HG03571 (cell line): ENCODE measurements around the gene ELMO1.

ENCODE experiments used
- ATAC-seq: cut with Tn5 transposase; IDR thresholded peaks from one replicate; pipeline ENCODE4 v1.9.1; 2021; ENCODE audit not compliant: unreplicated experiment

The ELMO1 gene

DNA sequence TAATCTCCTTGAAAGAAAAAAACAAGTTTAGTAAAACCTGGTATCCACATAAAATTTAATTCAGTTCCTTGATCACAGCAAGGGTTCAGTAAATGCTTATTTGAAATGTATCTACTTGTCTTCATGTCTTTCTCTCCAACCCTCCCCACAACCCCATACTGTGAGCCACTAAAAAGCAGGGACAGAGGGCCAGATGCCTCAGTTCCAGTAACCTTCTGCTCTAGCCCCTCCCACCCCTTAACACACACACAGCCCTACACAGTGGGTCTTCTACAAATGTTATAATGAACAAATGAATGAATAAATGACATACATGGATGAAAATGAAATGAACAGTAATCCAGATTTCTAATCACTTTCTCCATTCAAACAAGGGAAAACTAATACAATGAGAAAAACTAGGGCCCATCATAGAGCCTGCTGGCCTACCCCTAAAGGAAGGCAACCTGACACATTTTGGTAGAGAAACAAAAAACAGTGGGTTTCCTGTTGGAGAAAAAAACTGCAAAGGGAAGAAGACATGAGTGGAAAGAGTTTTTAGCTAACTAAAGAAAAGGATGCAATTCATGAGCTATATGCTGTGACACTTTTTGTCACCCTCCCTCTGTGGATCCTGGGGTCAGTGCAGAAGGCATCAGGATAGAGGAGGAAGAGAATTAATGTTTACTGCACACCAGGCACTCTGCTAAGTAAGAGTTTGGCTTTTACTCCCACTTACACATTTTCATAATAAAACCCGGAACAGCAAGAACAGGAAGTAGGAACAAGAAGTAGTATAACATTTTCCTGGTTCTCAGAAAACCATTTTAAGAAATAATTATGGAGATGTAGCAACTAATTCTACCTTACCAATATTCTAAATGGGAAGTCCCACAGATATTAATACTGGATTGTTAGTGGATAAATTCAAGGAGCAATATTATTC is 38.1 kb downstream of the ELMO1 start:
- no peak for ATAC-seq

DNA sequence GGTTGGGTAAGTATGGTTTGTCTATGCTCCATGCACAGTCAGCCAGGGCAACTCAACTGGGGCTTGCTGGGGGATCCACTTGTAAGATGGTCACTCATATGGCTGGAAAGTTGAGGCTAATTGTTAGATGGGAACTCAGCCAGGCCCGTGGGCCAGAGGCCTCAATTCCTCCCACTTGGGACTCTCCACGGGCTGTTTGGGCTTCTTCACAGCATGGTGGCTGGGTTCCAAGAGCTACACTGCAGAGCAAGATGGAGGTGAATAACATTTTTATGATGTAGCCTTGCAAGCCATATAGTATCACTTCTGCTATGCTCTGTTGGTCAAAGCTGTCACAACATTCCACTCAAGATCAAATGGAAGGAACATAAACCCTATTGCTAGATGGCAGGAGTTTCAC is 39.2 kb downstream of the ELMO1 start:
- no peak for ATAC-seq

DNA sequence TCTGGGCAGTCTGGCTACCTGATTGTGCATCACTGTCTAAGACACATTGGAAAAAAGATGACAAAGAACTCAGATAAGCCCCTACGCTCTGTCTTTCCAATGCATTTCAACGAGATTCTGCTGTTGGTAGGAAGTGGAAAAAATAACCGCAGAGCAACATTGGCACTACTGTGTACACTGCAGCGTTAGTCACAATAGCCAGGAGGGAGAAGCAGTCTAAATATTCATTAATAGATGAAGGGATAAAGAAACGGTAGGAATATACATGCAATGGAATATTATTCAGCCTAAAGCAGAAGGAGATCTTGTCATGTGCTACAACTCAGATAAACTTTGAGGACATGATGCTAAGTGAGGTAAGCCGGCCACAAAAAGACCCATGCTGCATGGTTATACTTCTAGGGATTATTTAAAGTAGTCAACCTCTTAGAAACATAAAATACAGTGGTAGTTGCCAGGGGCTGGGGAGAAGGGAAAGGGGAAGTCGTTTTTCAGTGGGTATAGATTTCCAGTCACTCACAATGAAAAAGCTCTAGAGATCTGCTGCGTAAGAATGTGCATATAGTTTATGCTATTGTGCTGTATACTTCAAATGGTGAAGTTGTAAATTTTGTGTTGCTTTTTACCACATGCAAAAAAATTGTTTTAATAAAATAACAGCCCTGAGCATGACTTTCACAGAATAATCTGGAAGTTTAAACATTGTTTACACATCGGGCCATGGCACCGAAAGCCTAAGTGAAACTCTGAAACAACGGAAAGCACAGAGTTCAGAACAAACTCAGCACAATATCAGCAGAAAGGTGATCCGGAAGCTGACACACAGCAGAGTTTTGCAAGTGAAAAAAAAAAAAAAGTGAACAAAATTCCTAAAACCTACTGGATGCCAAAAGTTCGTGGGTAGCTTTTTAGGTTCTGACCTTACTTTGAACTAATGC is 40.1 kb downstream of the ELMO1 start:
- no peak for ATAC-seq

DNA sequence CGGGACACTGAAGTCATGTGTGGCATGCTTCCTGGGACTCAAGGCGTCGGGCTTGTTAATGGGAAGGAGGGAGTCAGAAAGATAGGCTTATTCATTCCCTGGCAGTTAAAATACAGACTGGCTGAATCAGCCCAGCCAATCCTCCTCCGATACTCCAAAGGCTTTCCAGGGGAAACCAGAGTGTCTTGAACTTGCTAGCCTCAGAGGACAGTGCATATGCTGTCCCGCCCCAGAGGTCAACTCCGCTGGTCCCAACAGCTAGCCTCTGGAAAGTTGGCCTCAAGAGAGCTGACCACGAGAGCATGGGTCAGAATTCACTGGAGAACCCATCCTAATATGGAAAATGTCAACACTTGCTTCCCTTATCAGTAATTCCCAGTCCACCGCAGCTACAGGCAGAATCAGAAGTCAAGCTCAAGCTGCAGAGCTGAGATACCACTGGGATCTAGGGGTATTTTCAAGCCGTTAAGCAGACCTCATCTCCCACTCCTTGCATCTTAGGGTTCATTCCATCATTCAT is 43.0 kb downstream of the ELMO1 start:
- ATAC-seq, result no peak

DNA sequence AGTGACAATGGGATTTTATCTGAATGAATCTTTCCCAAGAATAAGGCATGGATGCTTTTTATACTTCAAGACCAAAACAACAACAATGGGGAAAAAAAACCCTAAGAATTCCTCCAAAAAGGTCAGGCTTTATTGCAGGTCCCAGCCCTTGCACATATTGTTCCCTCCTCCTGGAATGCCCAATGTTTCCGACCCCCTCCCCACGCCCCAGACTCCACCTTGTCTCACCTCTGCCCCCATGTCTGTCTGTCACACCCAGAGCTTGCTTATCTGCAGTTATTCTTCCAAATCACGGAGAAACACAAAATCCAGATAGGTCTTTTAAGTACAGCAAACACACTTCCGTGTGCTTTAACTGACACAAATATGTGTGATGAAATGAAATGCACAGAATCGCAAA is 43.5 kb downstream of the ELMO1 start:
- no peak for ATAC-seq

DNA sequence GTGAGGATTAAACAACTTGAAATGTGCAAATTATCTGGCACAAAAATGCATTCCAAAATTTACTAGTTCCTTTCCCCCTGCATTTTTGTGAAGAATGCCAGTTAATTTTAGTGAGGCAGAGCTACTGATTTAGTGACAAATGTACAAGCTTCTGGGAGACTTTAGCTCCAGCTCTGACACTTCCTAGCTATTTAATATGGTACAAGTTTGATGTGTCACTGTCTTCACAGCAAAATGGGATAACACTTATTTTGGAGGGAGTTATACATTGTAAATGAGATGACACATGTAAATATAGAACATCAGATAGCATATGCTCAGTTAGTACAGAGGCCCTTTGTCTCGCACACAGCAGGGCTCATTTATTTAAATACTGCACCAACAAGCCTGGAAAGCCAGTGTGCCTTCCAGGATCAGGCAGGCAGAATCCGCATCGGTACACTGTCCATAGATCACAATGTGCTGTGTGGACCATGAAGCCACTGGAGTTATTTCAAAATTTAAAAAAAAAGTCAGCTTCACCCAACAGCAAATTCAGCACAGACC is 48.7 kb downstream of the ELMO1 start:
- ATAC-seq, result no peak

DNA sequence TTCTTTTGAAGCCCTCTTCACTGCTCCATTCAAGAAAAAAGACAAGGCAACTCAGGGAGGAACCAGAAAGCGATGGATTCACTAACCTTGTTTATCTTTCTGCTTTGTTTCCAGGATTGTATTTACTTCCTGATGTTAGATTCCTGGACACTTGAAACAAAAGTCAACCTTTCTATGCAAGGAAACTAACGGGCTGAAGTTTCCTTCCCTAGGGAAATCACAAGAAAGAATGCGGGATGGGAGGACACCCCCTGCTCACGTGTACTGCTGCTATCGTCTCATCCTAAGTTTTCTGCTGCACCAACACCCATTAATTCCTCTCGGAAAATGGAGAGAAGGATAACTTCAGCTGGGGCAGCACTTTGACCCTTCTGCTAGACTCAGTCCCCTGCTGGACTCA is 50.3 kb downstream of the ELMO1 start:
- no peak for ATAC-seq

DNA sequence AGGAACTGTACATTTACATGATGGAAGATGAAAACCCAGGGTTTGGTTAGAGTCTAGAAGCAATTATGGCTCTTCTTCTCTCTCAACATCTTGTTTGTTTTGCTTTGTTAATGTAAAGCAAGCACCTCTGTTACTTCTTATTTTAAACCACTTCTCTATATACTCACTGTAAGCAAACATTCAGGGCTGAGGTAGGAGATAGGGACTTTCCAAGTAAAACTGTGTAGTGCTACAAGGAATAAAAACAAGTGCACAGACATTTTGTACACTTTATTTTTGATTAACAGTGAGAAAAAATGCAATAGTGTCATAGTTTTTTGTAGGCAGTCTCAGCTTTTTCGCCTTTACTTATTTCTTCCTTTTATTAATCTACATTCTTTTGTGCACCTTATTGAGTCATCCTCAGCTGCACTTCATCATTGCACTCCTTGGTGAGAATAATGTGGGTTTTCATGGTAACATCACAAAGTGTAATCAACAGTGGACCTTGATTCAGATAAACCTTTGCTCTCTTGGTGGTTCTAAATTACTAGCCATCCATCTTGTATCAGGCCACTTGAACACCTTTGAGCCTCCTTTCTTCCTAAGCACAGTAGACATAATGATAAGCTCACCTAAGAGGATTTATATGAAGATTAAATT is 52.9 kb downstream of the ELMO1 start:
- no peak for ATAC-seq

DNA sequence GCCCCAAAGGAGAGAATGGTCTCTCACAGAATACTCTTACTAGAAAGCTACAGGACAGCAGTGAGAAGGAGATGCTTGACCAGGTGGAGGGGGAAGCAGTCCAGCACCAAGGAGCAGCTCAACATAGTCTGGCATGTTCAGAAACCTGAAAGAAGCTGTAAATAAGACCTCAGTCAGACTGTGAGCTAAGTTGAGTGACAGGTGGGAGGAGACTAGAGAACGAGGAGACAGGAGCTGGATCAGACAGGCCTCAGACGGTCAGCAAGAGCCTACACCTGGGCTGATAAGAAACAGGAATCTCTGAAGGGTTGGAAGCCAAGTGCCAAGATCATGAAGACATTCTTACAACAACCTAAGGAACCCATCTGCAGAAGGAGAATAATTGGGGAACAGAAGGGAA is 54.5 kb downstream of the ELMO1 start:
- ATAC-seq, result no peak

DNA sequence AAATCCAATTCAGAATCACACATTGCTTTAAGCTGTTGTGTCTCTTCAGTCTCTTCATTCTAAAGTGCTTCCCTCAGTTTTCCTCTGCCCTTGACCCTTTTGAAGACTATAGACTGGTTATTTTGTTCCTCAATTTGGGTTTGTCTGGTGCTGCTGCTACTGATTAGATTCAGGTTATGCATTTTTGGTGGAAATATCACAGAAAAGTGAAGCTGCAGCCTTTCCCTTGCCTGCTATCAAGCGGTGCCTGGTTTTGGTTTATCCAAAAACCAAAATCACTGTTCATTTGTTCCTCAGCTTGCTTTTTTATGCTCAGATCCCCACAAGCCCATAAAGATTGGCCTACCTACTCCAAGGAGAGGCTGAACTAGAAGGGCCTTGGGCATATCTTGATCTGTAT is 55.2 kb downstream of the ELMO1 start:
- no peak for ATAC-seq

DNA sequence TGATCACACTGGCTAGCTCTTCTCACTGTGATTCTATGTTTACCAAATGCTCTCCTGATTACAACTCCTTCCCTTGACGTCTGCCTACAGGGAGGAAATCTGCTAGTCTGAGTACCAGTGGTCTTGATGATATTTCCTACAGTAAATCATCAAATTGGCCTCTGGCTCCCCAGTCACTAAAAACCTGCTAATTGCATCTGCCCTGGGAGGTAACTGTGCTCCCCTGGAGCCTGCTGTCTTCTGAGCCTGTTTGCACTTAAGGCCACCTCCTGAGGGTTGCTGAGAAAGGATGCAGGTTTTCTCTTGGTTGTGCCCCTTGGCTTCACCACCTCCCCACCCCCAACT is 56.0 kb downstream of the ELMO1 start:
- ATAC-seq, result no peak

DNA sequence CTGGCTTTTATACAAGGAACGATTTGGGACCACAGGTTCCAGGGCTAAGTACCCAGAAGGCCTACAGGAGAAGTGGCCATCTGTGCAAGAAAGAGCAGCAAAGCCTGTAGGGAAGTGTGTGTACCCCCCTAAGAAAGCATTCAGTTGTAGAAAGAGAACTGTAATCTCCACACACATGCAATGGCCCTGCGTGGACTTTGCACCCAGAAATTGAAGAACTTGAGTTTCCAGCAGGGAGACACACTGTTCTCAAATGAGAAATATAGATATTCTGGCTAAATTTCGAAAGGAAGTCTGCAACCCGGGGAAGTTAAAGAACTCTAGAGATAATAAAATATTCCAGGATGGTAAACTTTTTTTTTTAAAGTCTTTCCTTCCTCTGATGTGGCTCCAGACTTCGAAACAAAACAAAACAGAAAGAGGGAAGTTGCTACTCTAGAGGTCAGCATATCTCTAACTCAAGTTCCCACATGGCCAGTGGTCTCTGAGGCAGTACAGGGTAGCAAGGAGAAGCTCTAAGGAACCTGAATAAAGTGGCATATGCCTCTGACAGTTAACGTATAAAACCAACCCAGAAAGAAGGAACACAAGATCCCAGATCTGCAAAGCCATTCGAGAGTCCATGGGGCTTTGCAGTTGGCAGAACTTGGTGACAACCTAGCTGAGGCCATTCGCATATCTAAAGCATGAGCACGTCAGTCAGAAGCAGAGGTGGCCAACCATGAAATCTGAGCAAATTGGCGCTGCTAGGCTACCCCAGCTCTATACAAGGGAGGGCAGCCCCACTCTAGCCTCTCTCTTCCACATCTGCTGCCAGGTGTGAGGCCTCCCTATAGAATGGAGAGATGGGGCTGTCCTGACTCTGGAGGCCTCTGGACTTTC is 56.6 kb downstream of the ELMO1 start:
- ATAC-seq, result no peak

DNA sequence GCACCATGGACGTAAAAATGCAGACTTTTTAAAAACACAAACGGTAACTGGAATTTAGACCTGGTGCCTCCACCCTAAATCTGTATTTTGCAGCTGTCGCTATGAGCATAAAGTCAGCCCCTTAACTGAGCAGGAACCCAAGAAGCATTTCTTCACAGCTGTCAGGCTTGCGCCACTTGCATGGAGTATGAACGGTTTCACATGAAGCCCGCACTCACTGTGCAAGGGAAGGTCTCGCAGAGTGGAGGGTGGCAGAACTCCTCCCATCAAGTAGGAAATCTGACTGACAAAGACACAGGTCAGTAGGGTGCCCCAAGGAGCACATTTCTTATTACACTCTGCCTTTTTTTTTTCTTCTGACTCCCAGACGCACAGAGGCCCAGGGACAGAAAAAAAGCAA is 58.5 kb downstream of the ELMO1 start:
- ATAC-seq, result no peak

DNA sequence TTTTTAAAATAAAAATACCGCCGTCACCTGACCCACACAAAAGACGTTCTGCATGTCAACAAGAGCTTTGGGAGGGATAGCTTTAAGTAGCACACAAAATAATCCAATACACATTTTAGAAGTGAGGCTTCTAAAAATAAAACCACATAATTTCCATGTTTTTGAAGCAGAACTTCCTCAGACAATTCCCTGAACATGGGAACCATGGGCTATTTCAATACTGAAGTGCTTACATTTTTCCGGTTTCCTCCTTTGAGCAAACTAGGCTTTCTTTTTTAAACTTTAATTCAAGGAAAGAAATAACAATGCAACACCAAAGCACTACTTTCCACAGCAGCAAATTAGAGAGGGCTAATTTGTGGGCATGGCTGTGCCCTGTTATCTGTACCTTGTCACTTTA is 59.9 kb downstream of the ELMO1 start:
- no peak for ATAC-seq

DNA sequence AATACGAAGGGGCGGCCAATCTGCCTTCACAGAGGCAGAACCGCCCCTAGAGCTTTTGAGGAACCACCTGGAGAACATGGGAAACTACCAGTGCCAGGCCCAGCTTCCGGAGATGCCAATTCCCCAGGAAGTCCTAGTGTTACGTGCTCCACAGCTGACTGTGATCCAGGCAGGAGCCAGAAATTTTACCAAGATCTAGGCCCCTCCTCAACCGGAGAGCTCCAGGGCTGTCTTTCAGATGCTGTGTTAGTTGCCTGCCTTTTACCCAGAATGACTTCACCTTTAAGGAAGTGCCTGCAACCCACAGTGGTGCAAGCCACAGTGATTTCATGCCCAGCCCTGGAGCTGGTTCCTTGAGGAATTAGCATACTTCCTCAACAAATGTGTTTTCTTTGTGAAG is 62.9 kb downstream of the ELMO1 start:
- ATAC-seq, result no peak

DNA sequence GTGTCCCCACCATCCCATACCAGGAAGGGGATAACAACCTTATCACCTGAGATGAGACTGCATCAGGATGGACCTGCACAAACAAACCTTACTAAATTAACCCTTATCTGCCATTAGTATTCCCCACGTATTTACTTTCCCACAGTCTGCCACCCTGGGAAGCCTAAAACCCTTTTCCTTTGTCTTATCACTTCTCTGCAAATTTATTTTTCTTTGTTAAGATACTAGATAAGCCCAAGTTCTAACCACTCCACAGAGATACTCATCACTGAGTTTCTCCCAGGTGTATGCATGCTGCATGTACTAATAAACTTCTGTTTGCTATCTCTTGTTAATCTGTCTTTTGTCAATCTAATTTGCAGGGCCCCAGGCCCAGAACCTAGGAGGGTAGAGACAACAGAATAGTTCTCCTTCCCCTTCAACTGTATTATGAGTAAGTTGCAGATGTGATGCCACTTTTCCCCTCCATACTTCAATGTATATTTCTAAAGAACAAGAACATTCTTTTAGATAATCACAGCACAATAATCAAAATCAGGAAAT is 66.0 kb downstream of the ELMO1 start:
- ATAC-seq, result no peak

DNA sequence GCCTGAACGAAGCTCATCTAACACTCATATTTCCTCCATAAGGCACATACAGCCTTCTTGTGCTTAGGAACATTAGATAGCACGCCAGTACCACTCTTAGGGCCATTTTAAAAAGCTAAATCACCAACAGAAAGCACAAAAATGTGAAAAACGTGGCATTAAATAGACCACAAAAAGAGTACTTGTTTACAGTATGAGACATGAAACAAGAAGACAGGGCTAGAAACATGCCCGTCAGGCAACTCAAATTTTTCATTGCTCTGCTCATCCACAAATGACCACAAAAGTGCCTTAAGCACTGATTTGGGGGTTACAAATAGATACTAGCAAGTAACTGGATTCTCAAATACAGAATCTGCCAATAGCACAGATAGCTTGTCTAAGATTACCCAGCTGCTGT is 67.8 kb downstream of the ELMO1 start:
- ATAC-seq, result no peak

DNA sequence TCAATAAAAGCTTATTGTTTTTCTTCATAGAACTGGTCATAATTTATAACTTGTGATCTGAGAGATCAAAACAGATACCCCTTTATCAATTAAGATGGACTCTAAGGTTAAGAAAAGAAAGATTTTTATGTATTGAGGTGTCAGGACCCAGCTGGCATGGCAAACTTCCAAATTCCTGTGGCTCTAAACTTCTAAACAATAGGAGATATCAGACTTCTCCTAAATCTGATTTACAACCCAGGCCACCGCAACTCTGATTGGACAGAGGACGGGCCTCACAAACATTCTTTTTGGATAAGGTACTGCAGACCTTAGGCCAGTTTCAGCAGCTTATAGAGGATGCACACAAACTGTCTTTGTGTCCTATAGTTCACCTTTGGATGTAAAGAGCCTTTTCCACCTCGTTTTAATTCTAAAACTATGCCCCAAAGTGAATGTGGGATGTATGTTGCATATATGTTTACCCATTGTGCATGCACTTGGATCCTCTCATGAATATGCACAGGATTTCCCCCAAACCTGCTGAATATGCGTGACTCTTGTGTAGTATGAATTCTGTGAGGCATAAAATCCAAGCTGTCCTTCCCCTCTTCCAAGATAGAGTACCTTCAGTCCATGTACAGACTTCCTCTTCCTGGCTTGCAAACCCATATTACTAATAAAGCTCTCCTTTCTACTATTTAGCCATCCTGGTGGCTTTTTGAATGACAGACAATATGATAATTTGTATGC is 69.0 kb downstream of the ELMO1 start:
- no peak for ATAC-seq

DNA sequence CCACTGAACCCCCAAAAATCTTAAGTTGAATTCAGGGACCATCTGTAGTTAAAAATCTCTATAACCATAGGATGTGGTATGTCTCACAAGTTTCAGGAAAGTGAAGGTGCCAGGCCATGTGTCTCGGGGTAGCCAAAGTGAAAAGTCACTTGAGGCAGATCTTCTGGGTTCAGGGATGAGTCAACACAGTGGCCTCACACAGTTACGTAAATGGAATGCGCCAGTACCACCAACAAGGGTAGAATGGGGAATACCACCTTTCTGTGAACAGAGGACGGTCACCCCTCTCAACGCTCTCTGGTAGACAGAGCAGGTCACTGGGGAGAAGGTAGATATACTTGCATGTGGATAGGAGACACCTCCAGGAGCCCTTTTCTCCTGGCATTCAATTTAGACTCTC is 71.4 kb downstream of the ELMO1 start:
- no peak for ATAC-seq
